ENCODE data around the gene SLC37A1. TPM values are rescaled to one million over a fixed set of nuclear protein-coding genes. Genes with fewer than 3 reads are reported as not detected.

The SLC37A1 gene
- total RNA-seq, 1 donor from 2014 or later: 29.3 TPM

GRCh38 chr21:42555756-42556438 lies 42.2 kb downstream of the SLC37A1 start:
- Histone ChIP-seq H3K27me3 (ENCODE audit: control insufficient read depth, insufficient read depth, low read length) (no peaks in the 10 kb centered on the region), H3K36me3 (ENCODE audit: control insufficient read depth, insufficient read depth, low read length) (no peaks in the 10 kb centered on the region), H3K4me3 (ENCODE audit: low read depth, low read length) (no peak overlapping the region)
- TF ChIP-seq, protein P1, sequence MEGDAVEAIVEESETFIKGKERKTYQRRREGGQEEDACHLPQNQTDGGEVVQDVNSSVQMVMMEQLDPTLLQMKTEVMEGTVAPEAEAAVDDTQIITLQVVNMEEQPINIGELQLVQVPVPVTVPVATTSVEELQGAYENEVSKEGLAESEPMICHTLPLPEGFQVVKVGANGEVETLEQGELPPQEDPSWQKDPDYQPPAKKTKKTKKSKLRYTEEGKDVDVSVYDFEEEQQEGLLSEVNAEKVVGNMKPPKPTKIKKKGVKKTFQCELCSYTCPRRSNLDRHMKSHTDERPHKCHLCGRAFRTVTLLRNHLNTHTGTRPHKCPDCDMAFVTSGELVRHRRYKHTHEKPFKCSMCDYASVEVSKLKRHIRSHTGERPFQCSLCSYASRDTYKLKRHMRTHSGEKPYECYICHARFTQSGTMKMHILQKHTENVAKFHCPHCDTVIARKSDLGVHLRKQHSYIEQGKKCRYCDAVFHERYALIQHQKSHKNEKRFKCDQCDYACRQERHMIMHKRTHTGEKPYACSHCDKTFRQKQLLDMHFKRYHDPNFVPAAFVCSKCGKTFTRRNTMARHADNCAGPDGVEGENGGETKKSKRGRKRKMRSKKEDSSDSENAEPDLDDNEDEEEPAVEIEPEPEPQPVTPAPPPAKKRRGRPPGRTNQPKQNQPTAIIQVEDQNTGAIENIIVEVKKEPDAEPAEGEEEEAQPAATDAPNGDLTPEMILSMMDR (IDR thresholded peaks at IDR 0.05; ENCODE audit: insufficient read depth, low read length, poor library complexity, severe bottlenecking): no peak
- no peak for DNase-seq (ENCODE audit: low read depth)

DNA sequence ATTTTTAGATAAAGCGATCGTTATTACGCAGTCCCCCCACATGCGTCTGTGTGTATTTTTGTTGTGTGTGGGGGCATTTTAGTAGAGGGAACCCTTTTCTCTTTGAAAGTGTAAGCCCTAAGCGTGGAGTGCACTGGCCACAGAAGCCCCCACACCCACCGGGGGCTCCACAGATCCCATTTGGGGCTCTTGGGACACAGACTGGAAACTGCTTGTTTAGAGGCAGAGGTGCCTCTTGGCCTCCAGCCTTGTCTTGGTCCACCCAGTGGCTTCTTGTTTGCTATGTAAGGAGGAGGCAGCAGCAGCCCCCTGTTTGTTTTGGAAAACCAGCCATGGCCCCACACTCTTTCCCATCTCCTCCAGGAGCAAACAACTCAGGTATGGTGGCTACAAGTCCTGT lies 42.8 kb downstream of the SLC37A1 start:
- TF ChIP-seq, protein P1 (IDR thresholded peaks at IDR 0.05; ENCODE audit: insufficient read depth, low read length, poor library complexity, severe bottlenecking): no peak
- Histone ChIP-seq H3K4me3 (ENCODE audit: low read depth, low read length) (no peak overlapping the region), H3K27me3 (ENCODE audit: control insufficient read depth, insufficient read depth, low read length) (no peaks in the 10 kb centered on the region), H3K36me3 (ENCODE audit: control insufficient read depth, insufficient read depth, low read length) (no peaks in the 10 kb centered on the region)
- DNase-seq (ENCODE audit: low read depth): no peak

DNA sequence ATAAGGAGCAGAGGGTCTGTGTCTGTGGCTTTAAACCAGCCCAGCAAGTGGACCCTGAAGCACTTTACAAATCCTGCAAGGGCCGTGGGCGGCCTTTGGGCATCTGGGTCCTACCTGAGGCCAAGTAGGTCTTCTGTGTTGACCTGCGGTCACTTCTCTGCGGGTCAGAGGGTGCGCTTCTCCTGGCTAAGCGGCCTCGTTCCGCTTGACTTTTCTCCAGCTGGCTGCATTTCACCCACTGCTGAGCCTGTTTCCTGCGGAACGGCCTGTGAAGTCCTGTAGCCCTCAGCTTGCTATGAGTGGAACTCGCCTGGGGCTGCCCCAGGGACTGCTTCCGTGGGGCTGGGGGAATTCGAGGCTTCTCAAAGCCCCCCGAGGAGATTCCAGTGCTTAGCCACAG lies 43.3 kb downstream of the SLC37A1 start:
- Histone ChIP-seq H3K36me3 (ENCODE audit: control insufficient read depth, insufficient read depth, low read length) (no peaks in the 10 kb centered on the region), H3K27me3 (ENCODE audit: control insufficient read depth, insufficient read depth, low read length) (no peaks in the 10 kb centered on the region), H3K4me3 (ENCODE audit: low read depth, low read length) (no peak overlapping the region)
- no peak for DNase-seq (ENCODE audit: low read depth)
- TF ChIP-seq, protein P1 (IDR thresholded peaks at IDR 0.05; ENCODE audit: insufficient read depth, low read length, poor library complexity, severe bottlenecking): no peak

- Histone ChIP-seq H3K4me3 (ENCODE audit: low read depth, low read length) (no peak overlapping the region), H3K36me3 (ENCODE audit: control insufficient read depth, insufficient read depth, low read length) (no peaks in the 10 kb centered on the region), H3K27me3 (ENCODE audit: control insufficient read depth, insufficient read depth, low read length) (no peaks in the 10 kb centered on the region)
- no peak for DNase-seq (ENCODE audit: low read depth)
- TF ChIP-seq, protein P1 (IDR thresholded peaks at IDR 0.05; ENCODE audit: insufficient read depth, low read length, poor library complexity, severe bottlenecking): no peak
Observed at GRCh38 chr21:42557420-42557819, 43.8 kb downstream of the SLC37A1 start.

- DNase-seq (ENCODE audit: low read depth): no peak
- TF ChIP-seq, protein P1 (IDR thresholded peaks at IDR 0.05; ENCODE audit: insufficient read depth, low read length, poor library complexity, severe bottlenecking): no peak
- Histone ChIP-seq H3K4me3 (ENCODE audit: low read depth, low read length) (no peak overlapping the region), H3K36me3 (ENCODE audit: control insufficient read depth, insufficient read depth, low read length) (no peaks in the 10 kb centered on the region), H3K27me3 (ENCODE audit: control insufficient read depth, insufficient read depth, low read length) (no peaks in the 10 kb centered on the region)
Observed at GRCh38 chr21:42558368-42558767, 44.7 kb downstream of the SLC37A1 start.

DNA sequence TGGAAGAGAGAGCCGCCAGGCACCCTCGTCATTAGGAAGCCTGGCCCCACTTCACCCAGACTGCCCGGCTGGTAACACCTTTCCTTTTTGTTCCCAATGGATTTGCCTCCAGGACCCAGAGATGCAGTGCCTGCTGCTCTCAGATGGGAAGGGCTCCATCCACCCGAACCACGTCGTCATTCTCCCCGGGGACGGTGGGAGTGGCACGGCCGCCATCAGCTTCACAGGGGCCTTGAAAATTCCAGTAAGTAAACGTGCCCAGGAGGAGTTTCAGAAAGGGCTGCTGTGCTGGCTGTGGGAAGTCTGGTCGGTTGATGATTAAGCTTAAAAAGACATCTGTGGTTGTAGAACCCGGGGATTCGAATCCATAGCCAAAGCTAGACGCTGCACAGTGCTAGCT lies 45.2 kb downstream of the SLC37A1 start:
- Histone ChIP-seq H3K36me3 (ENCODE audit: control insufficient read depth, insufficient read depth, low read length) (no peaks in the 10 kb centered on the region), H3K27me3 (ENCODE audit: control insufficient read depth, insufficient read depth, low read length) (no peaks in the 10 kb centered on the region), H3K4me3 (ENCODE audit: low read depth, low read length) (no peak overlapping the region)
- TF ChIP-seq, protein P1 (IDR thresholded peaks at IDR 0.05; ENCODE audit: insufficient read depth, low read length, poor library complexity, severe bottlenecking): no peak
- DNase-seq (ENCODE audit: low read depth): peak; percentile 25

Data from kidney epithelial cell (primary cell).